Natural killer cell (primary cell): Measurements from ENCODE around the gene MVB12B. TPM values are rescaled to one million over a fixed set of nuclear protein-coding genes. Genes with fewer than 3 reads are reported as not detected.
"Not testable (repeated sequence)": the region's sequence is repeated elsewhere in the genome, so short reads cannot be mapped to it uniquely, and the experiment has no call there.

Source experiments
- ATAC-seq, 3 donors: fragments of 150-1000 bp in 2 of 3; fragments of 200-7000 bp in 1 of 3; cut with Tn5 transposase; 1 replicate in 1 of 3; 2 replicates in 2 of 3; pipeline ENCODE4 v1.10.0; 2021; ENCODE audit warnings: mild to moderate bottlenecking in 2 of 3, moderate library complexity in 2 of 3
- DNase-seq, 2 donors: peaks; one replicate each; pipeline versions ENCODE4 v3.0.0 to v3.0.0-alpha.2; 2013 to 2021; ENCODE audit warnings: mixed read lengths in 1 of 2
- H3K27ac ChIP-seq: one replicate; pipeline ENCODE4 v1.5.1; 2013; ENCODE audit warnings: mild to moderate bottlenecking, low read length
- H3K27me3 ChIP-seq: one replicate; pipeline ENCODE4 v1.6.1; 2013; ENCODE audit warnings: low read length; ENCODE audit not compliant: control insufficient read depth, insufficient read depth
- H3K36me3 ChIP-seq: one replicate; pipeline ENCODE4 v1.6.1; 2013; ENCODE audit warnings: low read length; ENCODE audit not compliant: control insufficient read depth, insufficient read depth
- H3K4me1 ChIP-seq: one replicate; pipeline ENCODE4 v1.6.1; 2013; ENCODE audit warnings: low read length; ENCODE audit not compliant: control insufficient read depth, insufficient read depth
- H3K4me3 ChIP-seq: one replicate; pipeline ENCODE4 v1.5.1; 2013; ENCODE audit warnings: low read length
- H3K9me3 ChIP-seq: one replicate; pipeline ENCODE4 v1.6.1; 2013; ENCODE audit warnings: low read length; ENCODE audit not compliant: control insufficient read depth, insufficient read depth
- H3K27ac Mint-ChIP-seq, 2 donors: one replicate each; pipeline ENCODE4 v1.8.0; 2022; ENCODE audit warnings: mild to moderate bottlenecking in 2 of 2, mixed read lengths in 2 of 2, moderate library complexity in 1 of 2
- H3K27me3 Mint-ChIP-seq, 2 donors: one replicate each; pipeline ENCODE4 v1.8.0; 2022; ENCODE audit warnings: low read depth in 2 of 2, mixed read lengths in 2 of 2
- H3K36me3 Mint-ChIP-seq: one replicate; pipeline ENCODE4 v1.8.0; 2022; ENCODE audit warnings: mixed read lengths
- H3K4me1 Mint-ChIP-seq, 2 donors: one replicate each; pipeline ENCODE4 v1.8.0; 2022; ENCODE audit warnings: mixed read lengths in 2 of 2
- H3K4me3 Mint-ChIP-seq: one replicate; pipeline ENCODE4 v1.8.0; 2022; ENCODE audit warnings: mild to moderate bottlenecking, moderate library complexity, mixed read lengths
- H3K9me3 Mint-ChIP-seq, 2 donors: one replicate each; pipeline ENCODE4 v1.8.0; 2022; ENCODE audit warnings: mixed read lengths in 2 of 2
- WGBS: methylation state at CpG from one replicate; pipeline ENCODE4 v1.1.7; 2013; ENCODE audit warnings: missing lambda C conversion rate; ENCODE audit not compliant: insufficient coverage; 5-methylcytosine and 5-hydroxymethylcytosine counted together
- intact Hi-C: fragments of 100-400 bp; cut with micrococcal nuclease; formaldehyde crosslinking; loops from one replicate; pipeline ENCODE4 v1.14.2; 2022
- total RNA-seq, 4 donors: library from RNA; stranded (reverse); fragments of 120-200 nt in 1 of 4; gene quantifications; one replicate each; pipeline versions ENCODE4 v1.2.3 to v1.2.4, GENCODE V29; 2013 to 2022
- TF ChIP-seq, protein P1 (sequence below): fragments of 200-600 bp; IDR thresholded peaks from one replicate; pipeline ENCODE4 v1.8.0; 2022; ENCODE audit warnings: antibody characterized with exemption

Gene MVB12B
- total RNA-seq, 3 donors from 2014 or later (not counting 1 experiment from before 2014, with no cell fraction given) = 2.0 to 13.0 (median 7.8) TPM

DNA sequence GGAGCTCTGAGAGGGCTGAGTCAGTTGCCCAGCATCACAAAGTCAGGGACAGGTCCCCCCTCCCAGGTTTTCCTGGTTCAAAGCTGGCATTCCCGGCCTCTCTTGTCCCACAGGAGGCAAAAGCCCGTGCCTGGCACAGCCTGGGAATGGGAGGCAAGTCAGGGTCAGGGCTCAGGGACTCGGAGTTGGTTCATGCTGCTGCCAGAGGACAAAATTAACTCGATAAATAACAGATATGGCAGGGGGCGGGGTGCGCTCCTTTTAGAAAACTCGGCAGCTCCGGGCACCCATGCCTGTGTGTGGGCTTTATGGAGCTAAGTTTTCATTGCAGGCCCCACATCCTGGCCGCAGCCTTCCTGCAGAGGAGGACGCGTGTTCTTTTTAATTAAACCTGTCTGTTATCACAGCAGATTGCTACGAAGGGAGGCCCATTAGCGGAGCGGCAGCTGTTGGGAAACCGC, 224.3 kb downstream of the MVB12B start:
- Mint-ChIP-seq H3K27me3 (no peaks in the 10 kb centered on the region), H3K36me3 (no peaks in the 10 kb centered on the region), H3K4me1 (no peaks in the 10 kb centered on the region), H3K9me3 (no peaks in the 10 kb centered on the region), H3K27ac (no peak overlapping the region), H3K4me3 (no peak overlapping the region)
- Histone ChIP-seq H3K27me3 (no peaks in the 10 kb centered on the region), H3K4me3 (no peak overlapping the region), H3K27ac (no peak overlapping the region), H3K9me3 (no peaks in the 10 kb centered on the region), H3K4me1 (no peaks in the 10 kb centered on the region), H3K36me3 (no peaks in the 10 kb centered on the region)
- DNase-seq (no peak), ATAC-seq (no peak)
- TF ChIP-seq, protein P1, sequence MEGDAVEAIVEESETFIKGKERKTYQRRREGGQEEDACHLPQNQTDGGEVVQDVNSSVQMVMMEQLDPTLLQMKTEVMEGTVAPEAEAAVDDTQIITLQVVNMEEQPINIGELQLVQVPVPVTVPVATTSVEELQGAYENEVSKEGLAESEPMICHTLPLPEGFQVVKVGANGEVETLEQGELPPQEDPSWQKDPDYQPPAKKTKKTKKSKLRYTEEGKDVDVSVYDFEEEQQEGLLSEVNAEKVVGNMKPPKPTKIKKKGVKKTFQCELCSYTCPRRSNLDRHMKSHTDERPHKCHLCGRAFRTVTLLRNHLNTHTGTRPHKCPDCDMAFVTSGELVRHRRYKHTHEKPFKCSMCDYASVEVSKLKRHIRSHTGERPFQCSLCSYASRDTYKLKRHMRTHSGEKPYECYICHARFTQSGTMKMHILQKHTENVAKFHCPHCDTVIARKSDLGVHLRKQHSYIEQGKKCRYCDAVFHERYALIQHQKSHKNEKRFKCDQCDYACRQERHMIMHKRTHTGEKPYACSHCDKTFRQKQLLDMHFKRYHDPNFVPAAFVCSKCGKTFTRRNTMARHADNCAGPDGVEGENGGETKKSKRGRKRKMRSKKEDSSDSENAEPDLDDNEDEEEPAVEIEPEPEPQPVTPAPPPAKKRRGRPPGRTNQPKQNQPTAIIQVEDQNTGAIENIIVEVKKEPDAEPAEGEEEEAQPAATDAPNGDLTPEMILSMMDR = no peak
- 92% methylated on average over 15 of the region's 15 CpGs for WGBS
- intact Hi-C loops = no loop called here

DNA sequence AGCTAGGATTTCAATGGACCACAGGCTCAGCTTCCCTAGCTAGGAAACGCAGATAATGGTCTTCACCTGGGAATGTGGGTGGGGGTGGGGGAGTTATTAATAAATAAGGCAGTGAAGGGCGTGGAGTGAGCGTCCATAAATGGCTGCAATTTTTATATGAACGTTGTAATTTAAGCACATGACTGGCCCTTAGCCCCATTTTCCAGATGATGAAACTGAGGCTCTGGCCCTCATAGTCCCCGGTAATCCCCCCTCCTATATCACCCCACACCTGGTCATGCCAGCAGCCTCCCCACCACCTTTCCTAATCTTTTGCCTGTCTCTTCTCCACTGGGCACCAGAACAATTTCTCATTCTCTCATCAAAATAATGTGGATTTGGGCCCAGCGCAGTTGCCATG, 225.2 kb downstream of the MVB12B start:
- Mint-ChIP-seq H3K4me1 (no peaks in the 10 kb centered on the region), H3K36me3 (no peaks in the 10 kb centered on the region), H3K27ac (no peak overlapping the region), H3K27me3 (no peaks in the 10 kb centered on the region), H3K9me3 (no peaks in the 10 kb centered on the region), H3K4me3 (no peak overlapping the region)
- ATAC-seq (no peak), DNase-seq (no peak)
- intact Hi-C loops = no loop called here
- Histone ChIP-seq H3K4me1 (no peaks in the 10 kb centered on the region), H3K27ac (no peak overlapping the region), H3K4me3 (no peak overlapping the region), H3K36me3 (no peaks in the 10 kb centered on the region), H3K9me3 (no peaks in the 10 kb centered on the region), H3K27me3 (no peaks in the 10 kb centered on the region)
- 92% methylated on average over 5 of the region's 6 CpGs for WGBS
- TF ChIP-seq, protein P1 = no peak

DNA sequence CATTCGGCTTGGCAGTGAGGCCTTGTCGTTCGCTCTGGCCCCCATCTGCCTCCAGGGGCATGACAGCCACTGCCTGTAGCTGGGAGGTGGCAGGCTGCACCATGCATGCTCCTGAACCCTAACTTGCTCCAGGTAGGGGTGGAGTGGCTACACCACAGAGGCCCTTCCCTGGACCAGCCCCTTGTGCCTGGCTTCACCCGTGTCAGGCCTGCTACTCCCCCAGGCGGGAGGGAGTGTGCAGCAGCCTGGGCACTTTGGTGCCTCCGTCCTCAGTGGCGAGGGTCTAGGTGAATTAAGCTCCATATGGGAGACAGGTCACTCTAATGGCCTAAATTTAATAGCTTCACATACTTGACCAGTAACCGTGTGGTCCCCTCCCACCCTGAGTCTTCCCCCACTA, 227.7 kb downstream of the MVB12B start:
- Histone ChIP-seq H3K27me3 (no peaks in the 10 kb centered on the region), H3K4me1 (no peaks in the 10 kb centered on the region), H3K4me3 (no peak overlapping the region), H3K27ac (no peak overlapping the region), H3K36me3 (no peaks in the 10 kb centered on the region), H3K9me3 (no peaks in the 10 kb centered on the region)
- H3K4me3 Mint-ChIP-seq = no peak overlapping the region
- WGBS = 89% methylated on average over 8 of the region's 8 CpGs
- peaks cover 0 to 5% of the 10 kb centered on the region in 2 donors for H3K4me1 Mint-ChIP-seq
- H3K27ac Mint-ChIP-seq = no peak overlapping the region
- H3K9me3 Mint-ChIP-seq = no peaks in the 10 kb centered on the region
- intact Hi-C loops = no loop called here
- TF ChIP-seq, protein P1 = no peak
- H3K36me3 Mint-ChIP-seq = no peaks in the 10 kb centered on the region
- ATAC-seq (no peak), DNase-seq (no peak)
- H3K27me3 Mint-ChIP-seq = peaks cover 9 to 15% of the 10 kb centered on the region in 2 donors

DNA sequence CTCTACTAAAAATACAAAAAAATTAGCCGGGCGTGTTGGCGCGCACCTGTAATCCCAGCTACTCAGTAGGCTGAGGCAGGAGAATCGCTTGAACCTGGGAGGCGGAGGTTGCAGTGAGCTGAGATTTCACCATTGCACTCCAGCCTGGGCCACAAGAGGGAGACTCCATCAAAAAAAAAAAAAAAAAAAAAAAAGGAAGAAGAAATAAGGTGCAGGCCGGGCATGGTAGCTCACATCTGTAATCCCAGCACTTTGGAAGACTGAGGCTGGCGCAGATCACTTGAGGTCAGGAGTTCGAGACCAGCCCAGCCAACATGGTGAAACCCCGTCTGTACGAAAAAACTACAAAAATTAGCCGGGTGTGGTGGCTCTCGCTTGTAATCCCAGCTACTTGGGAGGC, 228.8 kb downstream of the MVB12B start:
- H3K4me3 Mint-ChIP-seq, DNase-seq, H3K9me3 Mint-ChIP-seq, H3K4me1 ChIP-seq, H3K27ac Mint-ChIP-seq, intact Hi-C loops, H3K27ac ChIP-seq, H3K4me3 ChIP-seq, H3K27me3 ChIP-seq, H3K9me3 ChIP-seq, ATAC-seq, H3K4me1 Mint-ChIP-seq, H3K36me3 ChIP-seq, H3K36me3 Mint-ChIP-seq: not testable (repeated sequence)
- peaks cover 16 to 26% of the 10 kb centered on the region in 2 donors for H3K27me3 Mint-ChIP-seq
- 82% methylated on average over 13 of the region's 13 CpGs for WGBS
